ENCODE results near the gene TOMM34.

The TOMM34 gene

GRCh38 chr20:44958276-44958675, 1.9 kb downstream of the TOMM34 start:
- no peak for DNase-seq (ENCODE audit: low read depth)
- H3K4me3 ChIP-seq (ENCODE audit: low read depth, low read length), result no peak overlapping the region
- TF ChIP-seq CTCF (IDR thresholded peaks at IDR 0.05; ENCODE audit: control insufficient read depth, extremely low read depth, insufficient read depth), result no peak

- TF ChIP-seq CTCF (IDR thresholded peaks at IDR 0.05; ENCODE audit: control insufficient read depth, extremely low read depth, insufficient read depth), result no peak
- DNase-seq (ENCODE audit: low read depth), result no peak
- H3K4me3 ChIP-seq (ENCODE audit: low read depth, low read length), result no peak overlapping the region
Observed at GRCh38 chr20:44956410-44956809, 3.8 kb downstream of the TOMM34 start.

GRCh38 chr20:44955270-44955669, 4.9 kb downstream of the TOMM34 start:
- no peak overlapping the region for H3K4me3 ChIP-seq (ENCODE audit: low read depth, low read length)
- no peak for TF ChIP-seq CTCF (IDR thresholded peaks at IDR 0.05; ENCODE audit: control insufficient read depth, extremely low read depth, insufficient read depth)
- DNase-seq (ENCODE audit: low read depth), result no peak

- no peak for DNase-seq (ENCODE audit: low read depth)
- no peak for TF ChIP-seq CTCF (IDR thresholded peaks at IDR 0.05; ENCODE audit: control insufficient read depth, extremely low read depth, insufficient read depth)
- no peak overlapping the region for H3K4me3 ChIP-seq (ENCODE audit: low read depth, low read length)
Observed at GRCh38 chr20:44954211-44954610, 6.0 kb downstream of the TOMM34 start.

GRCh38 chr20:44952731-44953130, 7.5 kb downstream of the TOMM34 start:
- DNase-seq (ENCODE audit: low read depth), result no peak
- no peak for TF ChIP-seq CTCF (IDR thresholded peaks at IDR 0.05; ENCODE audit: control insufficient read depth, extremely low read depth, insufficient read depth)
- no peak overlapping the region for H3K4me3 ChIP-seq (ENCODE audit: low read depth, low read length)

- no peak for DNase-seq (ENCODE audit: low read depth)
- TF ChIP-seq CTCF (IDR thresholded peaks at IDR 0.05; ENCODE audit: control insufficient read depth, extremely low read depth, insufficient read depth), result no peak
Observed at GRCh38 chr20:44950368-44950767, 9.8 kb downstream of the TOMM34 start.

GRCh38 chr20:44948513-44948912, 11.7 kb downstream of the TOMM34 start:
- no peak for DNase-seq (ENCODE audit: low read depth)
- H3K4me3 ChIP-seq (ENCODE audit: low read depth, low read length), result no peak overlapping the region
- TF ChIP-seq CTCF (IDR thresholded peaks at IDR 0.05; ENCODE audit: control insufficient read depth, extremely low read depth, insufficient read depth), result no peak

More at GRCh38 chr20:44950368-44950767, 9.8 kb downstream of the TOMM34 start:
- H3K4me3 ChIP-seq (ENCODE audit: low read depth, low read length), result no peak overlapping the region

Data from LNCaP clone FGC (cell line).